Left colon (tissue), 2 donors: ENCODE data around the gene LHX3. TPM values are rescaled to one million over a fixed set of nuclear protein-coding genes. Genes with fewer than 3 reads are reported as not detected.
A peak's percentile ranks its signal among the peaks of the same experiment; 100 is the strongest.

ENCODE experiments used
- ATAC-seq: fragments of 200-7000 bp; cut with Tn5 transposase; one replicate; pipeline ENCODE4 v1.9.1; 2020; ENCODE audit warnings: mild to moderate bottlenecking, moderate library complexity
- DNase-seq, 2 donors: peaks; one replicate each; pipeline ENCODE4 v3.0.0-alpha.2; 2020
- intact Hi-C, 2 donors: fragments of 100-400 bp; cut with DNase I in 1 of 2; cut with micrococcal nuclease in 1 of 2; formaldehyde crosslinking; loops; one replicate each; pipeline versions ENCODE4 v1.11.2 to v1.14.0; 2022; cut with DNase I, micrococcal nuclease
- long read RNA-seq: library from polyadenylated mRNA; unstranded; transcript quantifications from one replicate; pipeline ENCODE4 v2.0.0, GENCODE V29; 2021
- total RNA-seq, 2 donors: library from RNA; stranded (reverse); fragmentation: NEBNext Ultra II Directional; extraction: Animal tissue kit (Norgen Biotek cat#: 25700); gene quantifications; one replicate each; pipeline ENCODE4 v1.2.1, GENCODE V29; 2021
- donor health status: DM: no; HTN: no; CAD: no.
- donor health status: DM: yes; HTN: yes; CAD: no.

Gene LHX3
- not detected for total RNA-seq
- long read RNA-seq, result 0 reads

DNA sequence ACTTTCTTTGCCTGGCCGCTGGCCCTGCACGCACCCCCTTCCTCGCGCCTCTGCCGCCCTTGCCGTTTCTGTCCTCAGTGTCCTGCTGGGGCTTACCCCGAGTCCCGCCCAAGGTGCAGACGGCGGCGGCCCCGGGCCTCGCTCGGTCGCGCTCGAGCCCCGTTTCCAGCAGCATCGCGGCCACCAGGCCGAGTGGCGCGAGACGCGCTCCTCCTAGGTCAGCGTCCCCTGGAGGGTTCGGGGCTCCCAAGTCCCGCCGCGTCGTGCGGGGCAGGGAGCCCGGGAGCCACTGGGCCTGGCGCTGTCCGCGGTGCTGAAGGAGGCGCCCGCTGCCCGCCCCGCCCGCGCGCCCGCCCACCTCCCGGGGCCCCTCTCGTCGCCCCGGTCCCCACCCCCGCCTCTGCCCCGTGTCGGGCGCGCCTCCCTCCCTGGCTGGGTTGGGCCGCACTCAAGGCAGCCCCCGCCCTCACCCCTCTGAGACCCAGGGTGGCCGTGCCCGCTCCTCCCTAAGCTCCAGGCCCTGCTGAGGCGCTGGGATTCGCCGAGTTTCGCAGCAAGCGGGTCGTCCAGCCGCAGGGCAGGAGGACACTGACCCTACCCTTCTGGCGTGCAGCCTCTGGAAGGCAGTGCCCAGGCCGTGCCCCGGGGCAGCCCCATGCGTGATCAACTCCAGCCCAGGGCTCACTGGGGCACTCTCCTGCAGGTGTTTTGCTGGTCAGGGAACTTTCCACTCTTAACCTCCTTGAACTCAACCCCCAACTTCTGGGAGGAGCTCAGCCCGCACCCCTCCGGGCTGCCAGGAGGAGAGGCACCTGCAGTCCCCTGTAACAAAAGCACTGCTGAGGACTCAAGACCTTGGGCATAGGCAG, at the start of gene LHX3:
Gene LHX3 (minus strand): TSS at position 291 of the 869 bp plus-strand sequence. CDS start 116 bp downstream, at position 175.
- intact Hi-C loops, result no loop called here
- DNase-seq (peak in 1 of 2 donors; percentile 21), ATAC-seq (peak; percentile 49)

DNA sequence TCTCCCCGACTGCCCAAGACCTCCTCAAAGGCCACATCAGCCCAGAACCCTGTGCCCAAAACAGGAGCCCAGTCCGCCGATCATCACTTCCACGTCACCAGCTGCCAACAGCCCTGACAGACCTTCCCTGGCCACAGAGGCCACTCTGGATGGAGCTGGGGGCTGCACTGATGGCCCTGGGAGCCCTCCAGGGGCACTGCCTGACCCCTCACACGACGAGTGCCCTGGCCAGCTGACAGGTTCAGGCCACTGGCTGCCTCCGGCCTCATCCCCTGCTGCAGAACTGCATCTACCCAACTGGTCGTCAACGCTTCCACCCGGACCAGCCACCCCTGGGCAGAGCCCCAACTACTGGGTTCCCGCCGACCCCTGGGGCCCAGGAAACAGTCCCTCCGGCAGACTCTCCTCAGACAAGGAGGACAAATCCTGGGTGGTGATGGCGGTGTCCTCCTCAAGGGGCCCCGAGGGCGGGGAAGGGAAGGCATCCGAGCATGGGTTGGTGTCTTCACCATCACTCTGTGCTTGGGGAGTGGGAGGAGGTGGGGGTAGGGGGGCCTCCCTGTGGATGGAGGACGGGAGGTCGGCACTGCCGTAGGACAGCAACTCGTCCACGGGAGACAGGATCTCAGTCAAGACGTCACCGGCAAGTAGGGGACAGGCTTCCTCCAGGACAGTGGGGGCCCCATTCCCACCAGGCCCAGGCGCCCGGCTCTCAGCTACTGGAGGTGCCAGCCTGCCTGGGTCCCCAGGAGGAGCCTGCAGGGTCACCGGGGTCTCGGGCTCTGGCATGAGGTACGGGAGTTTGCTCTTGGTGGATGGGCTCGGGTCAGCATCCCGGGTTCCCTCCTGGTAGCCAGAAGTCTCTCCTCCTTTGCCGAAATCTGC, 48.6 kb upstream of the LHX3 start:
- intact Hi-C loops, result no loop called here
- no peak for DNase-seq
- ATAC-seq, result no peak

DNA sequence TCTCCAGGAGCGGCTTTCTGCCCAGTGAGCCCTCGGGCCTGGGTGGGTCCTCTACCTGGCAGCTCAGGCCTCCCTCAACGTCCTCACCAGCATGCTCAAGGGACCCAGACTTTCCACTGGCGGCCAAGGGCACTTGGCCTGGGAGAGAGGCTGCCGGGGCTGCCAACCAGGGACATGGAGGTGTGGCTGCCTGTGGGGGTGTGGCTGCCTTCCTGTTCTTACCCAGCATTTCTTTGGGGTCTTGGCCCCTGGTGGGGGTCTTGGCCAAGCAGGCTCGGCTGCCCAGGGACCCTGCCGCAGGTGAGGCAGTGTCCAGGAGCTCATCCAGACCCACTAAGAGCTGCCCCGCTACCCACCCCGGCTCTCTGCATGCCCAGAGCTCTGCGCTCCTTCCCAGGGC, 47.9 kb upstream of the LHX3 start:
- intact Hi-C loops, result no loop called here
- no peak for DNase-seq
- no peak for ATAC-seq

DNA sequence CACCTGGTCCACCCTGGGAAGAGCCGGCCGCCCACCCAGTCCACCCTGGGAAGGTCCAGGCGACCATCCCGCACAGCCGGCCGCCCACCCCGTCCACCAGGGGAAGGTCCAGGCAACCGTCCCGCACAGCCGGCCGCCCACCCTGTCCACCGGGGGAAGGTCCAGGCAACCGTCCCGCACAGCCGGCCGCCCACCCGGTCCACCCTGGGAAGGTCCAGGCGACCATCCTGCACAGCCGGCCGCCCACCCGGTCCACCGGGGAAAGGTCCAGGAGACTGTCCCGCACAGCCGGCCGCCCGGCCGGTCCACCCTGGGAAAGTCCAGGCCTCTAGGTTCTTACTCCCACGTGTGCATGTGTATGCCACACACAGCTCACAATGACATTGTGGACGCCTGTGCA, 47.4 kb upstream of the LHX3 start:
- DNase-seq, result no peak
- intact Hi-C loops, result no loop called here
- no peak for ATAC-seq

DNA sequence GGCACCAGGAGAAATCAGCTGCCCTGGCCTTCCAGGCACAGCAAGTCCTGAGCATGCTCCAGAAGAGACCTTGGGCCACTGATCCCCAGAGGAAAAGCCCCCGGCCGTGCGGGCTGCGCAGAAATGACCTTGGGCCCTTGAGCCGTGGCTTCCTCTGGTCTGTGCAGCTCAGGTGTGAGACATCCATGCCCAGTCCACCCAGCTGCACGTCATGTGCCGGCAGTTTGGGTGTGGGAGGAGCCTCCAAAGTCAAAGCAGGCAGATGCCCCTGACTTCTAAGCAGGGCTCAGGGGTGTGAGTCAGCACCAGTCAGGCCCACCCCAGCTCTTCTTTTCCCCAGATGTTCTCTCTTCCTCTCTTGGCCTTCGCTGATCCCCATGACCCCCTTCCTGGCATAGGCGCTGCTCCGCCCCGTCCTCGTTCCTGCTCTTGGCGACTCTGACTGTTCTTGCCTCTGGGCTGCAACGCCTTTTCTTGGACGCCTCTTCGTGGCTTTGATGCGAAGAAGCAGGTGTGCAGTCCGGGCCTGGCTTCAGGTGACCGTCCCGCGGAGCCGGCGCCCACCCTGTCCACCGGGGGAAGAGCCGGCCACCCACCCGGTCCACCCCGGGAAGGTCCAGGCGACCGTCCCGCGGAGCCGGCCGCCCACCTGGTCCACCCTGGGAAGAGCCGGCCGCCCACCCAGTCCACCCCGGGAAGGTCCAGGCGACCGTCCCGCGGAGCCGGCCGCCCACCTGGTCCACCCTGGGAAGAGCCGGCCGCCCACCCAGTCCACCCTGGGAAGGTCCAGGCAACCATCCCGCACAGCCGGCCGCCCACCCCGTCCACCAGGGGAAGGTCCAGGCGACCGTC, 46.6 kb upstream of the LHX3 start:
- no peak for DNase-seq
- intact Hi-C loops, result no loop called here
- ATAC-seq, result no peak

DNA sequence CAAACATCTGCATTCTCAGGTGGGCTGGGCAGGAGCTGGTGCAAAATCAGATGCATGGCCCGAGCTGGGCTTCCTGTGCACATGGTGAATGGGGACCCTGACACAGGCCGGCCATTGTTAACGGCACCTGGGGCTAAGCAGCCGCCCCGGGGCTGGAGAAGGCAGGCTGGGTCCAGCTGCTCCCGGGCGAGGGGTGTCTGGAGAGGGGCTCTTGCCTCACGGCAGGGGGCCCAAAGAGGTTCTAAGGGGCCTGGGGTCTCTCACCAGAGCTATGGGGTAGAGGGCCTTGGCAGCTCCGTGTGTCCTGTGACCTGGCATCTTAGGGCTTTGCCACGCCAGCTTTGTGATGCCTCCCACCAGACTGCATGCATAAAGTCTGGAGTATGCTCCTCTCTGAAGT, 45.7 kb upstream of the LHX3 start:
- no peak for DNase-seq
- no peak for ATAC-seq
- intact Hi-C loops, result no loop called here

DNA sequence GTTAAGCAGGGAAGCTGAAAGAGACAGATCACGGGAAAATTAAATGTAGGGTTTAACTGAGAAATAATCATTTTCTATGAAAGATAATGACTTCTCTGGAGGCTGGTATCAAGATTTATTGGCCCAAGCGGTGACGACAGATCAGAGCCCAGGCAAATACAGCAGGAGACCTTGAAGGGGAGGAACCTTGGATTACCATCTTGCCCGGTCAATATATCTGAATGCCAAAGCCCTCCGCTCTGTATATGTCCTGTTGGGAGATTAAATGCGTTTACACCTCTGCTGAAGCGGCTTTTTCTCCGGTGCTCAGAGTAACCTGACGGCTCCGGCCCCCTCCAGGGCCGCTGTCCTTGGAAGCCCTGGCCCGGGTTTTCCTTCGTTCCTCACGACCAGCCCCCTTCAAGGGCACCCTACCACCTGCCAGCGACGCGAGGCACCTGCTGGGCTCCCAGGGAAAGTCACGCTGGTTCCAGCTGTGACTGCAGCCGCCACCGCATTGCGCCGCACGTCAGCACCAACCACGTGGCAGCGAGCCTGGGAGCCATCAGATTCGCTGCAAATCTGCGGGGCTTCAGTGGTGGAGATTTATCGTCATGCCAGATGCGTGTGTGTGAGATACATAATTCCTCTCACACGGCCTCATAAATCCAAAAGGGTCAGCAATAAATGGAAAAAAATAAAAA, 45.1 kb upstream of the LHX3 start:
- no peak for ATAC-seq

DNA sequence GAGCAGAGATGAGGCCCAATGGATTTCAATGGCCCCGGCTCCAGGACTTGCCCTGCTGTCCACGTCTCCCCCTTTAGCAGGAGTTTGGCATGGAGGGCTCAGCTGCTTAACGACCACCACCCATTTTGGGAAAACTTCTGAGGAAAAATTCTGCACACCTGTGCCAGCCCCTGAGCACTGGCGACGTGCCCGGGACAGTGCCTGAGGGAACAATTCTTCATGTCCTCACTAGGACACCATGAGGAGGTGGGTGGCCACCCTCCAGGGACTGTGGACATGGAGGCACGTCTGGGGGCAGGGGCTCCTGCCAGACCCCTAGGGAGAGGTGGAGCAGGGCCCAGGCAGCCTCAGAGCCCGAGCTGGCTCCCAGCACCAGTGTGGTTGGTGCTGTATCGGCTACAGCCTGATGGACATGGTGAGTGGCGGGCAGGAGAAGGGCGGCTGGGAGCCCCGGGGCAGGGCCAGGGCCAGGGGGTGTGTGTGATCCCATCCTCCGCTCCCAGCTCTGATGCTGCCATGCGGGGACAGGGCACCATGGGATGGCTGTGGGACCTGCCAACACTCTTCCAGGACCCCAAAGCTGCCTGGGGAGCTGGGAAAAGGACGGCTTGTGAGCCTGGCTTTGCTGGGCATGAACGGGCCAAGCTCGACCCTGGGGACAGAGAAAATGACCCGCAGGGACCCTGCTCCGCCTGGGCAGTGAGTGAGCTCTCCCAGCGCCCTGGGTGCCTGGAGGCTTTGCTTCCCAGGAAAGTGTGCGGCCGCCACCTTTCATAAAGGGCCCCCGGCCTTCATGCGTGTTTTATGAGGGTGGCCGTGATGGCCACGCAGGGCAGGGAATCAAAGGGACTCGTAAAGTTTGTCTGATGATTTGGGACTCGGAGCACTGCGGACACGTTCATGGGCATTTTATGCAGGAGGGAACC, 44.3 kb upstream of the LHX3 start:
- intact Hi-C loops, result no loop called here
- DNase-seq (no peak), ATAC-seq (no peak)

More for the DNA sequence above, 45.1 kb upstream of the LHX3 start:
- no peak for DNase-seq
- intact Hi-C loops, result no loop called here

DNA sequence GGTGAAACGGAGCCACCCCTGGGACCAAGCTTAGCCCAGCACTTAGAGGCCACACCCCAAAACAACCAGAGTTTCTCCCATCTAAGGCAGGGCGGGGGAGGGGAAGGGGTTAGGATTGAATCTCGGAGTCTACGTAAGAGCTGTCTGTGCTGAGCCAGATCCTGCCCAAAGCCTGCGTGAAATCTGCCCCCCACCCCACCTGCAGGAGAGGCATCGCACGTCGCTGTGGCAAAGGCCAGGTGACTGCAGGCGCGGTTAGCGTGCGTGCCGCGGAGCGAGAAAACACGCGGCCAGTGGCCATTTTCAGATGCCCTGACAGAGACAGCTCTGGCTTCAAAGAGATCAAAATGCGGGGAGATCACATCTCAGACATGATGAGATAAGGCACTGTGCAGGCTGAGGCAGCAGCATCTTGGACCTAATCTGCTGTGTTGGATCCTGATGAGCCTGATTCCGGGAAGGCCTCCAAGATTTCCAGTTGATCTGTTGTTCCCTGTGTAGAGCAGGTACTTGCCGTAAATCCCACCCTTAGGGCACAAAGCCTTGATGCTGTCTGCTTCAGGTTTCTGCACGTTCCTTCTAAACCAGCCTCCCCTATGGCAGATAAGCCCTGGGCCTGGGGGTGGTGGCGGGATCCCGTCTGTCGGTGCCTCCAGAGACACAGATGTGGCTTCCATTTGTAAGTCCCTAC, 43.2 kb upstream of the LHX3 start:
- intact Hi-C loops, result no loop called here
- DNase-seq, result no peak
- ATAC-seq, result no peak

DNA sequence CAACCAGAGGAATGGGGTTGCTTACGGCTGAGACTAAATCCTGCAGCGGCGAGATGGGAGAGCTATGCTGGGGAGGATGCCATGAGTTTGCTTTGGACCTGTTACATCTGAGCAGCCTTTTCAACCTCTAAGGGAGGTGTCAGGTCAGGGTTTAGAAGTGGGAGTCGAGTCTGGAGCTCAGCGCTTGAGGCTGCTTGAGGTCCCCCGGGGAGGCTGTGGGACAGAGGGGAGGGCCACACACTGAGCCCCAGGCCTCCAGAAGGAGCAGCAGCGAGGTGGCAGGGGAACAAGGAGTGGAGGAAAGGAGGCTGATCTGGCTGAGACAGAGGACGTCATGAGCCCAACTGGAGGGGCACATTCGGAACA, 42.6 kb upstream of the LHX3 start:
- ATAC-seq (no peak), DNase-seq (no peak)
- intact Hi-C loops, result no loop called here

DNA sequence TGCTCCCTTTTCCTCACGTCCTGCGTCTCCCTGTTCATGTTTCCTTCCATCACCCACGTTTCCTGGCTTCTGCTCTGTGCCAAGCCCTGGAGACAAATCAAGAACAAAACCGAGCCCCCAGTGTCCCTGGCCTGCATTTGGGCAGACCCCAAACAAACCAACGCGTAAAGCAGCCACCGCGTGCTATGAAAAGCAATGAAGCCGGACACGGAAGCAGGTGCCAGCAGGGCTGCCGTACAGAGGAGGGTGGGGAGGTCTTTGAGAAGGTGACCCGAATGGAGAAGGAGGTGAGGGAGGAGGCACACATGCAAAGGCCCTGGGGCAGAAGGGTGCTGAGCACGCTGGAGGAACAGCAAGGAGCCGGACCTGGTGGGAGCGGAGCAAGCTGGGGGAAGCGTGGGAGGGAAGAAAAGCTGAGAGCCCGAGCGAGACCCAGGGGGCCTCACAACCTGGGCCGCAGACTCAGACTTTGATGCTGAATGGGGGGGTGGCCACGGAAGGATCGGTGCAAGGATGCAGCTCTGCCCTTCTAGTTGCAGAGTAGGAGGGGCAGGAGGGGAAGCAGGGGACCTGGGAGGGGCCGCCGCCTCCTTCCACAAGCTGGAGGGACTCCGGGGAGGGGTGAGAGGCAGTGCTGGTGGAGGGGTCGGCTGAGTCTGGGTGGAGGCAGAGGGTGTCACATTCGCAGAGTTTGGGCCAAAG, 42.1 kb upstream of the LHX3 start:
- intact Hi-C loops, result no loop called here
- DNase-seq, result no peak

DNA sequence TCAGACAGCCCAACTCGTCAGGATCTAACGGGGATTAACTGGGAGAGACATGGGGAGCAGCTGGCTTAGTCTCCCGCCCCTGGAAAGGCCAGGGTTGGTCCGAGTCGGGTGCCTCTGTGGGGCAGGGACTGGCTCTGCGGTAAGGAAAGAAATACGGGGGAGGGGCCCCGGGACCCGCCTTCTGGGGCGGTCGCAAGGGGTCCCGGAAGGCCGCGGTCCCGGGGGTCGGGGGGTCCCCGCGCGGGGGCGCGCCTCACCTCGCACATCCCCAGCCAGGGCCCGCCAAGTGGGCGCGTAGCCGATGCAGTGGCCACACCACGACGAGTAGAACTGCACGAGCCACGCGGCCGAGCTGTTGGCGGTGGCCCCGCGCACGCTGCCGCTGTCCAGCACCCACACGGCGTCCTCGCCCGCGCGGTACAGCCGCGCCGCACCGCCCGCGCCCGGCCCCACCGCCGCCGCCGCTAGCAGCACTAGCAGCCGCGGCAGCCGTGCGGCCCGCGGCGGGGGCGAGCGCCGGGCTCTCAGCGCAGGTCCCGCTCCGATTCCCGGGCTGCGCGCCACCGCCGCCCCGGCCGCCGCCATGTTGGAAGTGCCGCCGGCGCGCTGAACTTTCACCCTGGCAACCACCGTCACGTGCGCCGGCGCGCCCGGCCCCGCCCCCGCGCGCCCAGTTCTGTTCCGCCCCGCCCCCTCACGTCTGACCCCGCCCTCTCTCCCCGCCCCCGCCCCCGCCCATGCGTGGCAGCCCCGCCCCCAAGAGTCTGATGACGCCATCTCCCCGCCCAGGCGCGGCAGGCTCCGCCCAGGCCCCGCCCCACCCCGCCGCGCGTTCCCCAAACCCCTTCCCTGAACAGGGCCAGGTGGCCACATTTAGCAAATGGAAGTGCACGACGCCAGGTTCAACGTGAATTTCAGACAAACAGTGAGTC, 40.6 kb upstream of the LHX3 start, which contains the start of gene QSOX2:
Gene QSOX2 (minus strand): TSS at position 594 of the 932 bp plus-strand sequence. CDS start 9 bp downstream, at position 585.
- intact Hi-C loops, result no loop called here
- ATAC-seq, result peak; percentile 90
- DNase-seq, result peak; percentile 64 to 88

More for the DNA sequence above, 42.1 kb upstream of the LHX3 start:
- ATAC-seq, result no peak

DNA sequence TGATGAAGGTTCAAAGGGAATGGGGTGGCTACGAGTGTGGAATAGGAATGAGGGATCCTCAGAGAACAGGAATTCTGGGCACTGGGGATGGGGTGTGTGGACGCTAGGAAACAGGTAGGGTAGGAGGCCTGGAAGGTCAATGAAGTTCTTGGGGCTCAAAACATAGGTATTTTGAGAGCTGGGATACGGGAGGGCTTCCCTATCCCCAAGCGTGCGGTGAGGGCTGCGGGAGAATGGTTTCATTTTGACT, 40.0 kb upstream of the LHX3 start:
- DNase-seq (no peak), ATAC-seq (no peak)
- intact Hi-C loops, result no loop called here

DNA sequence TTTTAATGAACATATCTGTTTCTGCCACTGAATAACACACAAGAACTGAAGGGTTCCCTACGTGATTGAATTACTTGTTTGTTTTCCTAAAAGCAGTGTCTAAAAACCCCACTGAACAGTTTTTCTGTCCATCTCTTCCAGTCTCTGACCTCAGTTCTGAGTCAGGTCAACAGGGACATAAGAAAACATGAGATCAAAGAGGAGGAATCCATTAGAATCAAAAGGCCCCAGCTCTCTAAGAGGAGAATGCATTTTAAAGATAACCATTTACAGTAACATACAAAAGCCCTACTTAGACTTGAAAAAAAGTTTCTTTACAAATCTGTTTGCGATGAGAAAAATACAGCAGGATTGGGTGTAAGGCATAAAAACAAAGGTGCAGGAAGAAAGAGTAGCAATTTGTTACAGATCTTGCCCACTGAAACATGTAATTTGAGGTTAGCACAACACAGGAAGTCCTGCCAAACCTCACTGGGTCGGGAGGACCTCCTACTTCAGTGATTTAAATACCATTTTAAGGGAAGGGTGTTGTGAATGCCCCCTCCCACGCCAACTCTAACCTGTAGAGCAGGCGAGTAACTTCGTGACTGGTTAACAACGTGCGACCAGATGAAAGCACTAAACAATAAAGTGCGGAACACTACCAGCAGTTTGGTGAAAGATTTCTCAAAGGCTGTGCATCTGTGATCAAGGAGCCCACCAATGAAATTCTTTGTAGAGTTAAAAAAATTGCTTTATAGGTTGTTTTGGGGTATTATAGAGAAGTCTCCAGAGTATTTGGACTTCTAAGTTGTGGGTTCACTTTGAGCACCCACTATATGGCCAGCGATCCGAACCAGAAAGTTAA, 39.4 kb upstream of the LHX3 start:
- ATAC-seq, result no peak
- intact Hi-C loops, result no loop called here
- DNase-seq, result no peak

DNA sequence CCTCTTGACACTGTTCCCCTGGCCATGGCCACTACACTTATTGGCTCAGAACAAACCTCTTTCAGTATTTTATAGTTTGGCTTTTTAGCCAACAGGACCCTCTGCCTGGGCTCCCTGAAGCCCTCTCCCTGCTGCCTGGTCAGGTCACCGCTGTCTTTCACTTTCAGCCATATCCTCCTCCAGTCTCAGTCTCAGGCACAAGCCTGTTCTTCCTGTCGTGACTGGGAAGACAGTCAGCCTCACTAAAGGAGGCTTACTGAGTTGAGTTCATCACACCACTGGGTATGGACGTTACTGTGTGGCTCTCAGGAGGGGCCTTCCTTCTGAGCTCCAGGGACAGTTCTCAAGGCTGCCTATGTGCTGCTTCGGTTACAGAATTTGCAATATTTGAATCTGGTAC, 38.7 kb upstream of the LHX3 start:
- intact Hi-C loops, result no loop called here
- no peak for DNase-seq
- ATAC-seq, result no peak
